GM18867 (cell line): ENCODE results near the gene LEMD3.
"Not testable (repeated sequence)": the region's sequence is repeated elsewhere in the genome, so short reads cannot be mapped to it uniquely, and the experiment has no call there.

Source experiments
- ATAC-seq: cut with Tn5 transposase; IDR thresholded peaks from one replicate; pipeline ENCODE4 v1.9.1; 2021; ENCODE audit warnings: mild to moderate bottlenecking, moderate library complexity; ENCODE audit not compliant: unreplicated experiment

LEMD3 gene

GRCh38 chr12:65276916-65277530 lies 107.6 kb downstream of the LEMD3 start:
- no peak for ATAC-seq

GRCh38 chr12:65277994-65278575 lies 108.7 kb downstream of the LEMD3 start:
- no peak for ATAC-seq

GRCh38 chr12:65278576-65279368 lies 109.4 kb downstream of the LEMD3 start, which contains the start of gene MSRB3:
Gene MSRB3, plus strand, starts transcription at chr12:65278683. Its CDS starts 29,897 bp downstream, at chr12:65308580.
- peak; percentile 82 for ATAC-seq

- ATAC-seq: no peak
Measured at GRCh38 chr12:65279369-65280112, 110.2 kb downstream of the LEMD3 start.

- no peak for ATAC-seq
Measured at GRCh38 chr12:65280306-65280705, 110.9 kb downstream of the LEMD3 start.

GRCh38 chr12:65282840-65283239 lies 113.5 kb downstream of the LEMD3 start:
- ATAC-seq: no peak

GRCh38 chr12:65285532-65285931 lies 116.1 kb downstream of the LEMD3 start:
- ATAC-seq: not testable (repeated sequence)

GRCh38 chr12:65287426-65287825 lies 118.0 kb downstream of the LEMD3 start:
- ATAC-seq: no peak

GRCh38 chr12:65292241-65292640 lies 122.9 kb downstream of the LEMD3 start:
- ATAC-seq: no peak

GRCh38 chr12:65293735-65294134 lies 124.4 kb downstream of the LEMD3 start:
- ATAC-seq: peak; percentile 37

GRCh38 chr12:65294641-65295262 lies 125.4 kb downstream of the LEMD3 start:
- ATAC-seq: no peak

GRCh38 chr12:65296508-65297265 lies 127.3 kb downstream of the LEMD3 start:
- no peak for ATAC-seq
